ENCODE data around the gene TTC4.

The TTC4 gene

GRCh38 chr1:54715493-54716298, at the start of gene TTC4:
Gene TTC4, plus strand, starts transcription at chr1:54715861. Its CDS starts 48 bp downstream, at chr1:54715909.
- peak; percentile 30 for DNase-seq

GRCh38 chr1:54666333-54666732, 49.3 kb upstream of the TTC4 start:
- DNase-seq = no peak

- no peak for DNase-seq
Observed at GRCh38 chr1:54667797-54668196, 47.9 kb upstream of the TTC4 start.

GRCh38 chr1:54668567-54668966, 47.1 kb upstream of the TTC4 start:
- no peak for DNase-seq

- DNase-seq = peak; percentile 13
Observed at GRCh38 chr1:54671985-54672608, 43.6 kb upstream of the TTC4 start.

- DNase-seq = no peak
Observed at GRCh38 chr1:54678776-54679643, 36.7 kb upstream of the TTC4 start.

- DNase-seq = no peak
Observed at GRCh38 chr1:54679706-54680105, 36.0 kb upstream of the TTC4 start.

GRCh38 chr1:54680387-54680786, 35.3 kb upstream of the TTC4 start:
- DNase-seq = no peak

GRCh38 chr1:54681358-54681757, 34.3 kb upstream of the TTC4 start:
- DNase-seq = no peak

- no peak for DNase-seq
Observed at GRCh38 chr1:54683453-54683852, 32.2 kb upstream of the TTC4 start.

GRCh38 chr1:54685335-54685905, 30.2 kb upstream of the TTC4 start:
- DNase-seq = no peak

- no peak for DNase-seq
Observed at GRCh38 chr1:54686155-54686554, 29.5 kb upstream of the TTC4 start.

- DNase-seq = no peak
Observed at GRCh38 chr1:54694771-54695170, 20.9 kb upstream of the TTC4 start.

- no peak for DNase-seq
Observed at GRCh38 chr1:54695221-54695620, 20.4 kb upstream of the TTC4 start.

- DNase-seq = no peak
Observed at GRCh38 chr1:54695764-54696163, 19.9 kb upstream of the TTC4 start.

- no peak for DNase-seq
Observed at GRCh38 chr1:54696262-54696661, 19.4 kb upstream of the TTC4 start.

- no peak for DNase-seq
Observed at GRCh38 chr1:54697896-54698295, 17.8 kb upstream of the TTC4 start.

- no peak for DNase-seq
Observed at GRCh38 chr1:54698346-54698745, 17.3 kb upstream of the TTC4 start.

- DNase-seq = no peak
Observed at GRCh38 chr1:54699936-54700525, 15.6 kb upstream of the TTC4 start.

- no peak for DNase-seq
Observed at GRCh38 chr1:54701066-54701465, 14.6 kb upstream of the TTC4 start.

- DNase-seq = no peak
Observed at GRCh38 chr1:54701996-54702395, 13.7 kb upstream of the TTC4 start.

GRCh38 chr1:54703471-54703870, 12.2 kb upstream of the TTC4 start:
- DNase-seq = no peak

- DNase-seq = no peak
Observed at GRCh38 chr1:54705153-54705552, 10.5 kb upstream of the TTC4 start.

Data from NCI-H526 treated with DMSO at 0.1 percent for 48 hours (cell line).